B cell (primary cell): ENCODE results near the gene KAT8. TPM values are rescaled to one million over a fixed set of nuclear protein-coding genes. Genes with fewer than 3 reads are reported as not detected.
"Not testable (repeated sequence)": the region's sequence is repeated elsewhere in the genome, so short reads cannot be mapped to it uniquely, and the experiment has no call there.

Experiments
- ATAC-seq: fragments of 200-7000 bp; cut with Tn5 transposase; one replicate; pipeline ENCODE4 v1.10.0; 2021; ENCODE audit warnings: low read depth, mild to moderate bottlenecking, moderate number of reproducible peaks, moderate library complexity
- CTCF ChIA-PET: fragments of 350-600 bp; sonication (Branson Sonifier 250); formaldehyde crosslinking; loops from one replicate; lab custom pipeline; 2021; ENCODE audit warnings: antibody characterized with exemption, inconsistent platforms; lab: Charles Lee
- POLR2A ChIA-PET: fragments of 350-600 bp; sonication (Branson Sonifier 250); formaldehyde crosslinking; loops from one replicate; lab custom pipeline; 2021; ENCODE audit warnings: antibody characterized with exemption; lab: Charles Lee
- DNase-seq: peaks from one replicate; pipeline ENCODE4 v3.0.0; 2013
- H2AFZ ChIP-seq: 2 replicates; pipeline ENCODE4 v1.6.1; 2012; ENCODE audit warnings: mild to moderate bottlenecking, low read depth, low read length; ENCODE audit not compliant: insufficient read depth, poor library complexity, severe bottlenecking
- H3K27ac ChIP-seq, 2 donors: 1 replicate in 1 of 2; 2 replicates in 1 of 2; pipeline ENCODE4 v1.5.1; 2012 to 2013; ENCODE audit warnings: low read length in 2 of 2, mild to moderate bottlenecking in 2 of 2, moderate library complexity in 1 of 2
- H3K27me3 ChIP-seq, 4 experiments: fragments of 200-600 bp in 1 of 4; sonication (generic) in 1 of 4; replicated peaks in 1 of 4; 1 replicate in 2 of 4; 2 replicates in 2 of 4; pipeline versions ENCODE4 v1.6.1 to v1.7.0; 2013 to 2016; ENCODE audit warnings: low read length in 3 of 4, mild to moderate bottlenecking in 2 of 4, mixed read lengths in 1 of 4, moderate library complexity in 1 of 4; ENCODE audit not compliant: insufficient read depth in 4 of 4, control insufficient read depth in 3 of 4; ENCODE audit errors: control extremely low read depth in 1 of 4
- H3K36me3 ChIP-seq, 2 experiments: replicated peaks in 1 of 2; 1 replicate in 1 of 2; 2 replicates in 1 of 2; pipeline versions ENCODE4 v1.6.1 to v1.7.1; 2013; ENCODE audit warnings: low read length in 1 of 2; ENCODE audit not compliant: insufficient read depth in 2 of 2, control insufficient read depth in 1 of 2; ENCODE audit errors: control extremely low read depth in 1 of 2, extremely low read depth in 1 of 2
- H3K4me1 ChIP-seq, 2 donors: fragments of 200-600 bp in 1 of 2; sonication (generic) in 1 of 2; 1 replicate in 1 of 2; 2 replicates in 1 of 2; pipeline versions ENCODE4 v1.5.1 to v1.6.1; 2013 to 2017; ENCODE audit warnings: low read length in 2 of 2; ENCODE audit not compliant: control insufficient read depth in 2 of 2, insufficient read depth in 2 of 2
- H3K4me2 ChIP-seq: replicated peaks from 2 replicates; pipeline ENCODE3; 2012; ENCODE audit warnings: mild to moderate bottlenecking, low read depth, low read length; ENCODE audit not compliant: poor library complexity, severe bottlenecking
- H3K4me3 ChIP-seq, 5 experiments: fragments of 200-600 bp in 1 of 5; sonication (generic) in 1 of 5; 1 replicate in 3 of 5; 2 replicates in 2 of 5; pipeline versions ENCODE4 v1.5.1 to v1.7.0; 2011 to 2016; ENCODE audit warnings: low read length in 4 of 5, mild to moderate bottlenecking in 4 of 5, low read depth in 2 of 5, control low read depth in 1 of 5, moderate library complexity in 1 of 5; ENCODE audit not compliant: insufficient read depth in 1 of 5; ENCODE audit errors: control extremely low read depth in 1 of 5, extremely low read depth in 1 of 5
- H3K79me2 ChIP-seq: fragments of 200-600 bp; sonication (generic); one replicate; pipeline ENCODE4 v1.6.0; 2016; ENCODE audit warnings: low read length; ENCODE audit not compliant: control insufficient read depth, insufficient read depth
- H3K9ac ChIP-seq: fragments of 200-600 bp; sonication (generic); 2 replicates; pipeline ENCODE4 v1.6.1; 2017; ENCODE audit warnings: mild to moderate bottlenecking, low read length, moderate library complexity
- H3K9me3 ChIP-seq, 3 donors: one replicate each; pipeline versions ENCODE4 v1.6.1 to v1.7.1; 2013; ENCODE audit warnings: low read length in 2 of 3; ENCODE audit not compliant: control insufficient read depth in 2 of 3, insufficient read depth in 1 of 3; ENCODE audit errors: control extremely low read depth in 1 of 3
- H4K20me1 ChIP-seq: 2 replicates; pipeline ENCODE4 v1.6.0; 2012; ENCODE audit warnings: mild to moderate bottlenecking, low read length; ENCODE audit not compliant: insufficient read depth, control insufficient read depth, poor library complexity, severe bottlenecking
- H3K27ac Mint-ChIP-seq: one replicate; pipeline ENCODE4 v1.8.0; 2021; ENCODE audit warnings: mixed read lengths
- H3K27me3 Mint-ChIP-seq: one replicate; pipeline ENCODE4 v1.8.0; 2021; ENCODE audit warnings: mixed read lengths
- H3K4me1 Mint-ChIP-seq: one replicate; pipeline ENCODE4 v1.8.0; 2021; ENCODE audit warnings: mixed read lengths
- H3K4me3 Mint-ChIP-seq: one replicate; pipeline ENCODE4 v1.8.0; 2021; ENCODE audit warnings: mixed read lengths
- H3K9me3 Mint-ChIP-seq: one replicate; pipeline ENCODE4 v1.8.0; 2022; ENCODE audit warnings: mixed read lengths; ENCODE audit not compliant: insufficient read depth
- EZH2 ChIP-seq: IDR thresholded peaks from 2 replicates; pipeline ENCODE4 v1.6.1; 2012; ENCODE audit warnings: borderline replicate concordance, low read depth, mild to moderate bottlenecking, moderate library complexity, low read length; ENCODE audit not compliant: insufficient read depth, poor library complexity, severe bottlenecking
- WGBS: methylation state at CpG from one replicate; pipeline ENCODE4 v1.1.5; 2013; ENCODE audit warnings: missing lambda C conversion rate; ENCODE audit not compliant: insufficient coverage; 5-methylcytosine and 5-hydroxymethylcytosine counted together
- intact Hi-C: fragments of 100-400 bp; cut with micrococcal nuclease; formaldehyde crosslinking; loops from one replicate; pipeline ENCODE4 v1.10.0; 2022
- polyA plus RNA-seq: library from polyadenylated mRNA; depleted of rRNA; stranded (reverse); fragments of >200 nt; gene quantifications from 2 replicates; pipeline ENCODE4 v1.2.3, GENCODE V29; 2012
- total RNA-seq, 2 donors: library from RNA; stranded (reverse); fragments of 120-200 nt in 1 of 2; gene quantifications; 1 replicate in 1 of 2; 2 replicates in 1 of 2; pipeline versions ENCODE4 v1.2.3 to v1.2.4, GENCODE V29; 2013 to 2022
- TF ChIP-seq, protein P1 (sequence below): fragments of 200-600 bp; IDR thresholded peaks from one replicate; pipeline ENCODE4 v1.8.0; 2022; ENCODE audit warnings: antibody characterized with exemption, mild to moderate bottlenecking

KAT8 gene
- total and polyA plus RNA-seq, 2 donors (not counting 1 experiment from before 2014, with no cell fraction given): 100.0 to 102 TPM

DNA sequence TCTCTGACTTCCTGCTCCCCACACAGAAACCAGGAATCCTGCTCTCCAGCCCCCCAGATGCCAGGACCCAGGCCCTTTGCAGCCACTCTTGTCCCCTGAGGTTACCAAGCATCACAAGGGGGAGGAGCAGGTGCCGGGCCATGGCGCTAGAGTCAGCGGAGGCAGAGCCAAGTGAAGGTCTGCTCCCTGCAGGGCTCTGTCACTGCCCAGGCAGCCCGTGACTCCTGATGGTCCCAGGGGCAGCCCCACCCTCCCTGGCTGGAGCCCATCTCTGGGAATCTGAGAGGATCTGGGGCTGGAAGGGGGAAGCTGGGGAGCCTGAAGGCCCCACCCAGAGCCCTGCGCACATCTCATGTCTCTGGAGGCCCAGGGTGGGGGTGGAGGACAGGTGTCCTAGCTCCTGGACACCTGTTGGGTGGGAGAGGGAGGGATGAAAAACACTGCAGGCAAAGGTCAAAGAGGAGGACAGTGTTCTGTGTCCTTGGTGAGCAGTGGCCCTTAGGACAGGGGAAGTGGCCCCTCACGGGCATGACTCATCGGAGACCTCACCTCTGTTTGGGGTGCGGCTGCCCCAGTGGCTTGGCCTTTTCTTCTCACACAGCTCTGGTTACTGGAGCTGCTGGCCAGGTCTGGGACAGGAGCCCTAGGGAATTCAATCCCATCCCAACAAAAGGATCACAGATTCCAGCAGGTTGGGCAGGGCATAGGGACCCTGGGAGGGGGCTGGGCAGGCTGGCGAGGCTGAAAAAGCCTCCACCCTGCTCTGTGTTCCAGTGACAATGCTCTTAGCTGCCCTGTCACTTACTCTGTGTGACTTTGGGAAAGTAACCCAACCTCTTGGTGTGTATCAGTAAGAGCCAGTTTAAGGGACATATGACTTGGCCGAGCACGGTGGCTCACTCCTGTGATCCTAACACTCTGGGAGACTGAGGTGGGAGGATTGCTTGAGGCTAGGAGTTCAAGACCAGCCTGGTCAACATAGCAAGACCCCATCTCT lies 32.7 kb downstream of the KAT8 start, which contains the start of gene PRSS36:
Gene PRSS36, minus strand, starts transcription at position 173 of the 997 bp plus-strand sequence. Its CDS starts 31 bp downstream, at position 142.
- DNase-seq (no peak), ATAC-seq (no peak)
- Mint-ChIP-seq H3K27ac (no peak within 1 kb of the TSS), H3K4me3 (no peak within 1 kb of the TSS), H3K4me1 (no peaks in the 10 kb centered on the region), H3K9me3 (no peaks in the 10 kb centered on the region), H3K27me3 (peaks cover 13% of the 10 kb centered on the region)
- no peak for TF ChIP-seq EZH2
- TF ChIP-seq, protein P1, sequence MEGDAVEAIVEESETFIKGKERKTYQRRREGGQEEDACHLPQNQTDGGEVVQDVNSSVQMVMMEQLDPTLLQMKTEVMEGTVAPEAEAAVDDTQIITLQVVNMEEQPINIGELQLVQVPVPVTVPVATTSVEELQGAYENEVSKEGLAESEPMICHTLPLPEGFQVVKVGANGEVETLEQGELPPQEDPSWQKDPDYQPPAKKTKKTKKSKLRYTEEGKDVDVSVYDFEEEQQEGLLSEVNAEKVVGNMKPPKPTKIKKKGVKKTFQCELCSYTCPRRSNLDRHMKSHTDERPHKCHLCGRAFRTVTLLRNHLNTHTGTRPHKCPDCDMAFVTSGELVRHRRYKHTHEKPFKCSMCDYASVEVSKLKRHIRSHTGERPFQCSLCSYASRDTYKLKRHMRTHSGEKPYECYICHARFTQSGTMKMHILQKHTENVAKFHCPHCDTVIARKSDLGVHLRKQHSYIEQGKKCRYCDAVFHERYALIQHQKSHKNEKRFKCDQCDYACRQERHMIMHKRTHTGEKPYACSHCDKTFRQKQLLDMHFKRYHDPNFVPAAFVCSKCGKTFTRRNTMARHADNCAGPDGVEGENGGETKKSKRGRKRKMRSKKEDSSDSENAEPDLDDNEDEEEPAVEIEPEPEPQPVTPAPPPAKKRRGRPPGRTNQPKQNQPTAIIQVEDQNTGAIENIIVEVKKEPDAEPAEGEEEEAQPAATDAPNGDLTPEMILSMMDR: no peak
- H3K9ac ChIP-seq: no peak within 1 kb of the TSS
- H4K20me1 ChIP-seq: no peaks in the 10 kb centered on the region
- no peaks in the 10 kb centered on the region for H3K36me3 ChIP-seq
- H3K4me3 ChIP-seq: no peak within 1 kb of the TSS
- no peak within 1 kb of the TSS for H3K27ac ChIP-seq
- no peaks in the 10 kb centered on the region for H3K4me1 ChIP-seq
- H3K9me3 ChIP-seq: no peaks in the 10 kb centered on the region
- H2AFZ ChIP-seq: no peak within 1 kb of the TSS
- WGBS: 79% methylated on average over 9 of the region's 11 CpGs
- CTCF ChIA-PET: interaction anchor here (0.6 kb wide), 1 partner anchor 196 kb away, joined by 3 read pairs; no protein-coding TSS in a partner anchor
- intact Hi-C loops: no loop called here
- H3K4me2 ChIP-seq: no peak within 1 kb of the TSS
- H3K79me2 ChIP-seq: no peaks in the 10 kb centered on the region
- H3K27me3 ChIP-seq: peaks cover 0 to 3% (median 1%) of the 10 kb centered on the region in 4 experiments
- POLR2A ChIA-PET: no interaction called here

- H3K4me3 Mint-ChIP-seq, H3K36me3 ChIP-seq, H3K9me3 ChIP-seq, CTCF ChIA-PET, H3K9ac ChIP-seq, H3K4me1 Mint-ChIP-seq, POLR2A ChIA-PET, H3K79me2 ChIP-seq, H3K27me3 ChIP-seq, H3K27ac ChIP-seq, H4K20me1 ChIP-seq, H3K4me2 ChIP-seq, H2AFZ ChIP-seq, H3K9me3 Mint-ChIP-seq, ATAC-seq, DNase-seq, H3K27ac Mint-ChIP-seq, intact Hi-C loops, H3K4me3 ChIP-seq, H3K4me1 ChIP-seq: not testable (repeated sequence)
- 50% methylated on average over 2 of the region's 6 CpGs for WGBS
- peaks cover 13% of the 10 kb centered on the region for H3K27me3 Mint-ChIP-seq
These were observed 33.5 kb downstream of the KAT8 start for GRCh38 chr16:31150976-31151375.
